Hepatocyte (in vitro differentiated cells): ENCODE results near the gene ABCA13.

Experiments used
- CTCF ChIP-seq: fragments of 200-600 bp; sonication (generic); IDR thresholded peaks from 2 replicates; pipeline ENCODE4 v1.5.1; 2016; ENCODE audit warnings: antibody characterized with exemption, mild to moderate bottlenecking; ENCODE audit not compliant: poor library complexity
- EZH2 ChIP-seq: fragments of 200-600 bp; sonication (generic); IDR thresholded peaks from 2 replicates; pipeline ENCODE4 v1.6.1; 2016; ENCODE audit warnings: antibody characterized with exemption, mild to moderate bottlenecking, borderline replicate concordance

- TF ChIP-seq CTCF = no peak
- no peak for TF ChIP-seq EZH2
Measured at GRCh38 chr7:48617993-48618392, 446.7 kb downstream of the ABCA13 start.
